PC-3 (cell line): ENCODE measurements around the gene TMEM163. TPM values are rescaled to one million over a fixed set of nuclear protein-coding genes. Genes with fewer than 3 reads are reported as not detected.

Experiments used
- ATAC-seq: fragments of 200-7000 bp; cut with Tn5 transposase; 2 replicates; pipeline ENCODE4 v1.9.1; 2020; ENCODE audit warnings: mild to moderate bottlenecking, moderate library complexity
- BruUV-seq: library from RNA; stranded (reverse); fragments of 400-500 nt; replicated peaks from 2 replicates; lab custom pipeline; 2021; lab: Mats Ljungman, UMichigan
- CTCF ChIA-PET: fragments of 300-600 bp; sonication (Branson Sonifier 250); formaldehyde crosslinking; loops from one replicate; lab custom pipeline; 2022; ENCODE audit warnings: antibody characterized with exemption; lab: Charles Lee
- POLR2A ChIA-PET: fragments of 300-600 bp; sonication (Branson Sonifier 250); formaldehyde crosslinking; loops from one replicate; lab custom pipeline; 2022; ENCODE audit warnings: antibody characterized with exemption; ENCODE audit not compliant: unreplicated experiment; lab: Charles Lee
- DNase-seq: peaks from one replicate; pipeline ENCODE4 v3.0.0-alpha.2; 2015
- H2AFZ ChIP-seq: fragments of 300-600 bp; sonication (generic); 2 replicates; pipeline ENCODE4 v1.6.0; 2016; ENCODE audit warnings: antibody characterized with exemption, low read length
- H3F3A ChIP-seq: fragments of 300-600 bp; sonication (generic); one replicate; pipeline ENCODE4 v1.6.0; 2017; ENCODE audit warnings: antibody characterized with exemption, low read length, control low read depth, mild to moderate bottlenecking; ENCODE audit not compliant: unreplicated experiment
- H3K27ac ChIP-seq: fragments of 300-600 bp; sonication (generic); 2 replicates; pipeline ENCODE4 v1.5.1; 2016; ENCODE audit warnings: mild to moderate bottlenecking, low read length
- H3K27me3 ChIP-seq: fragments of 300-600 bp; sonication (generic); 2 replicates; pipeline ENCODE4 v1.6.1; 2016; ENCODE audit warnings: low read length, mixed read lengths
- H3K36me3 ChIP-seq: fragments of 300-600 bp; sonication (generic); 2 replicates; pipeline ENCODE4 v1.6.1; 2016; ENCODE audit warnings: low read depth, mixed run types, low read length, mixed read lengths
- H3K4me1 ChIP-seq: fragments of 300-600 bp; sonication (generic); 2 replicates; pipeline ENCODE4 v1.5.1; 2016; ENCODE audit warnings: low read length; ENCODE audit not compliant: insufficient read depth
- H3K4me2 ChIP-seq: fragments of 300-600 bp; sonication (generic); 2 replicates; pipeline ENCODE4 v1.6.0; 2016; ENCODE audit warnings: low read length
- H3K4me3 ChIP-seq: fragments of 300-600 bp; sonication (generic); 2 replicates; pipeline ENCODE4 v1.5.1; 2016; ENCODE audit warnings: mild to moderate bottlenecking, low read length, mixed read lengths
- H3K79me2 ChIP-seq: fragments of 300-600 bp; sonication (generic); 2 replicates; pipeline ENCODE4 v1.6.1; 2017; ENCODE audit warnings: low read length, mixed read lengths
- H3K9ac ChIP-seq: fragments of 300-600 bp; sonication (generic); 2 replicates; pipeline ENCODE4 v1.6.0; 2016; ENCODE audit warnings: mild to moderate bottlenecking, low read length
- H3K9me2 ChIP-seq: fragments of 300-600 bp; sonication (generic); replicated peaks from 2 replicates; pipeline ENCODE4 v1.6.1; 2016; ENCODE audit warnings: mixed run types, low read length, mixed read lengths
- H3K9me3 ChIP-seq: fragments of 300-600 bp; sonication (generic); 2 replicates; pipeline ENCODE4 v1.6.1; 2016; ENCODE audit warnings: low read length, mixed read lengths
- H4K20me1 ChIP-seq: fragments of 300-600 bp; sonication (generic); 2 replicates; pipeline ENCODE4 v1.6.1; 2016; ENCODE audit warnings: low read length, mixed read lengths
- CTCF ChIP-seq: fragments of 300-600 bp; sonication (generic); conservative IDR thresholded peaks from 2 replicates; pipeline ENCODE4 v1.5.1; 2017; ENCODE audit warnings: antibody characterized with exemption, low read depth, mild to moderate bottlenecking, low read length
- EZH2 ChIP-seq: fragments of 300-600 bp; sonication (generic); IDR thresholded peaks from one replicate; pipeline ENCODE4 v1.6.1; 2017; ENCODE audit warnings: antibody characterized with exemption, mild to moderate bottlenecking, low read length; ENCODE audit not compliant: unreplicated experiment
- EZH2phosphoT487 ChIP-seq: fragments of 300-600 bp; sonication (generic); IDR thresholded peaks from 2 replicates; pipeline ENCODE4 v1.6.1; 2018; ENCODE audit warnings: mild to moderate bottlenecking, antibody characterized with exemption, low read length, borderline replicate concordance
- intact Hi-C: fragments of 100-400 bp; cut with micrococcal nuclease; formaldehyde crosslinking; loops from 2 replicates; pipeline ENCODE4 v1.9.0; 2023
- total RNA-seq: library from RNA; depleted of rRNA; stranded (reverse); fragments of >200 nt; gene quantifications from 2 replicates; pipeline ENCODE4 v1.2.3, GENCODE V29; 2014

The TMEM163 gene
- total RNA-seq, 1 experiment from 2014 or later: 0.47 TPM

DNA sequence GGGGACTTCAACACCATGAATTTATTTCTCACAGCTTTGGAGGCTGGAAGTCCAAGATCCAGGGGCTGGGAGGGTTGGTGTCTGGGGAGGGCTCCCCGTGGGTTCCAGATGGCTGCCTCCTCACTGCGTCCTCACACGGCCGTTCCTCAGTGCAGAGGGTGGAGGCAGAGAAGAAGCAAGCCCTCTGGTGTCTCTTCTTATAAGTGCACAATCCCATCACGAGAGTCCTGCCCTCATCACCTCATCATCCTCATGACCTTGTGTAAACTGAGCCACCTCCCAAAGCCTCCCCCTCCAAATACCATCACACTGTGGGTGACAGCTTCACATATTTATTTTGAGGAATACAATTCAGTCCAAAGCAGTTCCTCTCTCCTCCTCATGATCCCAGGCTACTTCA lies 26.3 kb downstream of the TMEM163 start:
- no peaks in the 10 kb centered on the region for H3K9me2 ChIP-seq
- no peaks in the 10 kb centered on the region for H3K36me3 ChIP-seq
- TF ChIP-seq CTCF: no peak
- TF ChIP-seq EZH2: no peak
- no peak for TF ChIP-seq EZH2phosphoT487
- POLR2A ChIA-PET: no interaction called here
- intact Hi-C loops: no loop called here
- no peaks in the 10 kb centered on the region for H4K20me1 ChIP-seq
- DNase-seq (no peak), ATAC-seq (no peak)
- H3K9ac ChIP-seq: no peak overlapping the region
- H3K27me3 ChIP-seq: no peaks in the 10 kb centered on the region
- no peaks in the 10 kb centered on the region for H3F3A ChIP-seq
- no peaks in the 10 kb centered on the region for H3K79me2 ChIP-seq
- H2AFZ ChIP-seq: no peak overlapping the region
- CTCF ChIA-PET: no interaction called here
- H3K9me3 ChIP-seq: no peaks in the 10 kb centered on the region
- H3K4me2 ChIP-seq: no peak overlapping the region
- no peak overlapping the region for H3K4me3 ChIP-seq
- H3K27ac ChIP-seq: no peak overlapping the region
- H3K4me1 ChIP-seq: no peaks in the 10 kb centered on the region
- no TSS peak for BruUV-seq

- intact Hi-C loops: no loop called here
- ATAC-seq: no peak
Observed at GRCh38 chr2:134690629-134691215, 28.1 kb downstream of the TMEM163 start.

More at GRCh38 chr2:134690629-134691215, 28.1 kb downstream of the TMEM163 start:
- Histone ChIP-seq H3K36me3 (no peaks in the 10 kb centered on the region), H4K20me1 (no peaks in the 10 kb centered on the region), H3K9me2 (no peaks in the 10 kb centered on the region), H2AFZ (no peak overlapping the region), H3K4me3 (no peak overlapping the region), H3F3A (no peaks in the 10 kb centered on the region), H3K4me1 (no peaks in the 10 kb centered on the region), H3K9ac (no peak overlapping the region), H3K79me2 (no peaks in the 10 kb centered on the region), H3K27me3 (no peaks in the 10 kb centered on the region), H3K4me2 (no peak overlapping the region), H3K9me3 (no peaks in the 10 kb centered on the region), H3K27ac (no peak overlapping the region)
- POLR2A ChIA-PET: no interaction called here
- BruUV-seq: no TSS peak
- CTCF ChIA-PET: no interaction called here
- DNase-seq: no peak
- TF ChIP-seq EZH2 (no peak), EZH2phosphoT487 (no peak), CTCF (no peak)
